ENCODE results near the gene NUDT9.

DNA sequence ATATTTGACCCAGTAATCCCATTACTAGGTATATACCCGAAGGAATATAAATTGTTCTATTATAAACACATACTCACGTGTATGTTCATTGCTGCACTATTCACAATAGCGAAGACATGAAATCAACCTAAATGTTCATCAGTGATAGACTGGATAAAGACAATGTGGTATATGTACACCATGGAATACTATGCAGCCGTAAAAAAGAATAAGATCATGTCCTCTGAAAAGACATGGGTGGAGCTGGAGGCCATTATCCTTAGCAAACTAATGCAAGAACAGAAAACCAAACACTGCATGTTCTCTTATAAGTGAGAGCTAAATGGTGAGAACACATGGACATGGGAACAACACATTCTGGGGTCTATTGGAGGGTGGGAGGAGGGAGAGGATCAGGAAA, 36.5 kb downstream of the NUDT9 start:
- TF ChIP-seq POLR2A (IDR thresholded peaks at IDR 0.05), result no peak
- TF ChIP-seq, protein P1, sequence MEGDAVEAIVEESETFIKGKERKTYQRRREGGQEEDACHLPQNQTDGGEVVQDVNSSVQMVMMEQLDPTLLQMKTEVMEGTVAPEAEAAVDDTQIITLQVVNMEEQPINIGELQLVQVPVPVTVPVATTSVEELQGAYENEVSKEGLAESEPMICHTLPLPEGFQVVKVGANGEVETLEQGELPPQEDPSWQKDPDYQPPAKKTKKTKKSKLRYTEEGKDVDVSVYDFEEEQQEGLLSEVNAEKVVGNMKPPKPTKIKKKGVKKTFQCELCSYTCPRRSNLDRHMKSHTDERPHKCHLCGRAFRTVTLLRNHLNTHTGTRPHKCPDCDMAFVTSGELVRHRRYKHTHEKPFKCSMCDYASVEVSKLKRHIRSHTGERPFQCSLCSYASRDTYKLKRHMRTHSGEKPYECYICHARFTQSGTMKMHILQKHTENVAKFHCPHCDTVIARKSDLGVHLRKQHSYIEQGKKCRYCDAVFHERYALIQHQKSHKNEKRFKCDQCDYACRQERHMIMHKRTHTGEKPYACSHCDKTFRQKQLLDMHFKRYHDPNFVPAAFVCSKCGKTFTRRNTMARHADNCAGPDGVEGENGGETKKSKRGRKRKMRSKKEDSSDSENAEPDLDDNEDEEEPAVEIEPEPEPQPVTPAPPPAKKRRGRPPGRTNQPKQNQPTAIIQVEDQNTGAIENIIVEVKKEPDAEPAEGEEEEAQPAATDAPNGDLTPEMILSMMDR (IDR thresholded peaks at IDR 0.05), result no peak

All from heart left ventricle (tissue), 13 donors.